ENCODE measurements around the gene NLRP1. TPM values are rescaled to one million over a fixed set of nuclear protein-coding genes. Genes with fewer than 3 reads are reported as not detected.

The NLRP1 gene
- total and polyA plus RNA-seq, 10 of the 15 experiments (the other 5 are each of a cell fraction or from before 2014, with no cell fraction given): 2.8 to 21.8 (median 11.9) TPM

DNA sequence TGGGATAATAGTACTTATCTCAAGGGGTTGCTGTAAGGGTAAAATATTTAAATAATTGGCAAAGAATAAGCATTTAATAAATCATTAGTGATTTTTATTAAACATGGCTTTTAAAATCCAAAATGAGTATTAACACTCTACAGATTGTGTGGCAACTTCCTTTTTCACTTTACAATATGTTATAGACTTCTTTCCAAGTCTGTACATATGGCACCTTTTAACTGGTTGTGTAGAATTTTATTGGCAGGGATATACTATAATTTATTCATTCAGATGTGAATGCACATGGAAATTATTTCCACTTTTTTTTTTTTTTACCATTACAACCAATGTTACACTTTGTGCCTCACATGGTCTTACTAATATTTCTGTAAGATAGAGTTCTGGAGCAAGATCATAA lies 15.7 kb upstream of the NLRP1 start:
- ChIA-PET CTCF (no interaction called here), POLR2A (interaction anchor here (0.5 kb wide), 1 partner anchor 457 kb away, joined by 3 read pairs; no protein-coding TSS in a partner anchor), SMC1A (ENCODE audit: uncharacterized antibody, unreplicated experiment) (no interaction called here), RAD21 (ENCODE audit: unreplicated experiment) (no interaction called here)
- no peak overlapping the region for H3K4me2 ChIP-seq (ENCODE audit: control insufficient read depth, insufficient read depth)
- peaks cover 5% of the 10 kb centered on the region; the same call in 1 of the 2 replicates for H4K20me1 ChIP-seq (ENCODE audit: control insufficient read depth, insufficient read depth)
- peaks cover 0 to 3% of the 10 kb centered on the region in 2 experiments; a peak in 2 of 4 replicates for H3K27me3 ChIP-seq (replicated peaks in 1 of 2; ENCODE audit: control insufficient read depth in 2 of 2, insufficient read depth in 2 of 2, low read length in 1 of 2)
- no peak overlapping the region for H3K27ac ChIP-seq (ENCODE audit: control insufficient read depth, insufficient read depth)
- in situ Hi-C loops (cut with MboI): no loop called here
- H2AFZ ChIP-seq (ENCODE audit: control insufficient read depth, low read depth, low read length): no peak overlapping the region
- no peaks in the 10 kb centered on the region for H3K9me3 ChIP-seq (replicated peaks; ENCODE audit: control insufficient read depth, insufficient read depth, low read length)
- TF ChIP-seq CEBPB (IDR thresholded peaks at IDR 0.05; ENCODE audit: borderline replicate concordance in 1 of 2, low read depth in 2 of 2, low read length in 2 of 2) (no peak), POLR2AphosphoS2 (IDR thresholded peaks at IDR 0.05; ENCODE audit: low read depth, low read length) (no peak), SPI1 (IDR thresholded peaks at IDR 0.05; ENCODE audit: borderline replicate concordance, insufficient read depth, low read depth, low read length) (no peak), IRF4 (IDR thresholded peaks at IDR 0.05; ENCODE audit: low read depth, low read length) (no peak), RAD21 (IDR thresholded peaks at IDR 0.05; ENCODE audit: insufficient read depth, low read depth, low read length) (no peak), SREBF2 (IDR thresholded peaks at IDR 0.05; ENCODE audit: low read length) (no peak), SMC3 (IDR thresholded peaks at IDR 0.05; ENCODE audit: borderline replicate concordance, low read length) (no peak), CTCF (IDR thresholded peaks at IDR 0.05 in 2 of 3, conservative IDR thresholded peaks at IDR 0.05 in 1 of 3; ENCODE audit: control insufficient read depth in 2 of 3, extremely low read depth in 1 of 3, insufficient read depth in 1 of 3, low read depth in 3 of 3, low read length in 3 of 3) (no peak), FOXM1 (IDR thresholded peaks at IDR 0.05; ENCODE audit: low read depth, low read length) (no peak), CHD2 (IDR thresholded peaks at IDR 0.05; ENCODE audit: borderline replicate concordance, low read depth, low read length) (no peak), EED (IDR thresholded peaks at IDR 0.05; ENCODE audit: low read depth) (no peak), SREBF1 (IDR thresholded peaks at IDR 0.05; ENCODE audit: low read length) (no peak), RFX5 (IDR thresholded peaks at IDR 0.05; ENCODE audit: low read depth, low read length) (no peak), NFYA (IDR thresholded peaks at IDR 0.05; ENCODE audit: borderline replicate concordance, low read depth, low read length) (no peak), TCF3 (IDR thresholded peaks at IDR 0.05; ENCODE audit: borderline replicate concordance, insufficient read depth, low read depth, low read length) (no peak), CREB1 (IDR thresholded peaks at IDR 0.05; ENCODE audit: low read depth) (no peak)
- H3K4me1 ChIP-seq (ENCODE audit: control insufficient read depth, insufficient read depth, low read length): no peaks in the 10 kb centered on the region
- H3K9ac ChIP-seq (ENCODE audit: control insufficient read depth, insufficient read depth, low read length): no peak overlapping the region
- FAIRE-seq (no peak), DNase-seq (ENCODE audit: low read depth, low spot score) (no peak), ATAC-seq (no peak)
- no TSS peak for BruUV-seq (replicated peaks)
- H3K79me2 ChIP-seq (ENCODE audit: control insufficient read depth, insufficient read depth, low read length): no peaks in the 10 kb centered on the region
- intact Hi-C loops (cut with micrococcal nuclease; ENCODE audit: unreplicated experiment): no loop called here
- no peaks in the 10 kb centered on the region for H3K36me3 ChIP-seq (ENCODE audit: control insufficient read depth in 2 of 2, insufficient read depth in 2 of 2, low read length in 1 of 2)
- no peak overlapping the region for H3K4me3 ChIP-seq
